Heart left ventricle (tissue), 13 donors: ENCODE data around the gene MRPL48.
"Not testable (repeated sequence)": the region's sequence is repeated elsewhere in the genome, so short reads cannot be mapped to it uniquely, and the experiment has no call there.

Experiments used
- CTCF ChIP-seq, 12 donors: fragments of 200-600 bp; sonication (generic) in 4 of 12; IDR thresholded peaks; one replicate each; pipeline versions ENCODE4 v1.5.0 to v1.8.0; 2018 to 2022; ENCODE audit warnings: antibody characterized with exemption in 12 of 12, mild to moderate bottlenecking in 5 of 12
- POLR2A ChIP-seq, 2 donors: fragments of 450-650 bp; IDR thresholded peaks; one replicate each; pipeline ENCODE4 v1.6.1; 2017; ENCODE audit warnings: antibody characterized with exemption in 2 of 2, mild to moderate bottlenecking in 2 of 2, moderate library complexity in 2 of 2
- donor health status: ischemic (EF 13 %, LVEDD 7.1; RV severe dilation, severe dysfunction).
- donor health status: DM: no; HTN: yes; CAD: no.
- donor health status: DM: no; HTN: no; CAD: no.
- donor health status: ischemic (EF 25% LVEDD 6.9; RV normal size, moderate dysfunction).
- donor health status: ischemic (EF 25% LVEDD 5.7; RV mildly dilated, moderate dysfunction).
- donor health status: ischemic (EF 35%, LVEDD 5.7; RV mildly dilated, moderate dysfunction).
- donor health status: nonischemic (EF 11% LVEDD 7.7; RV severe dilation, severe dysfunction).
- donor health status: DM: yes; HTN: yes; CAD: no.
- donor health status: PGD.
- donor health status: ischemic (EF 29% LVEDD 5.4; RV normal size, mild dysfunction).
- donor health status: nonischemic (EF 23%, LVEDD 6.1; RV moderate dilation, normal function).

GRCh38 chr11:73880449-73880848, 92.8 kb downstream of the MRPL48 start:
- not testable (repeated sequence) for TF ChIP-seq CTCF, POLR2A (IDR thresholded peaks at IDR 0.05)
